Measurements from ENCODE around the gene TDRD6.

TDRD6 gene

GRCh38 chr6:46745973-46746372, 58.3 kb downstream of the TDRD6 start:
- TF ChIP-seq POLR2A (IDR thresholded peaks at IDR 0.05; ENCODE audit: low read length) (no peak), GATA1 (IDR thresholded peaks at IDR 0.05; ENCODE audit: low read depth, low read length) (no peak)
- DNase-seq, result no peak

DNA sequence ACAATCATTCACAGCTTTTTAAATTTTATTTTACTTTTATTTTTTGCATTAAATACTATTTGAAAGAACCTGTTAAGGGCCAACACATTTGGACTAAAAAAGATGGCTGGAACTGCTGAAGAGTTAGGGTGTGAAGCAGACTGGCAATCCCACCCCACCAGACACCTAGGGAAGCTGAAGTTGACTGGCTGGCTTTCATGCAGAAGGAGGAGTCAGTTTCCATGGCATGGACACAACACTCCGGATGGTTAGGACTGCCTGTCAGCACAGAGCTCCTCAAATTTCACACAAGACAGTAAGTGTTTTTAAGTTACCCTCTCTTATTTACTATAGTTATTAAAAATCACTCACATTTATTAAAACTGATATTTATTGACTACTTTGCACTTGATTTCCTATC, 59.0 kb downstream of the TDRD6 start, which contains the start of gene ANKRD66:
Gene ANKRD66, plus strand, starts transcription at position 238 of the 400 bp plus-strand sequence. CDS start 5,016 bp downstream, outside the sequence.
- DNase-seq, result no peak
- TF ChIP-seq GATA1 (IDR thresholded peaks at IDR 0.05; ENCODE audit: low read depth, low read length) (no peak), POLR2A (IDR thresholded peaks at IDR 0.05; ENCODE audit: low read length) (no peak)

GRCh38 chr6:46748940-46749503, 61.3 kb downstream of the TDRD6 start:
- DNase-seq, result no peak
- no peak for TF ChIP-seq POLR2A (IDR thresholded peaks at IDR 0.05; ENCODE audit: low read length)
- TF ChIP-seq GATA1 (IDR thresholded peaks at IDR 0.05; ENCODE audit: low read depth, low read length), result no peak

DNA sequence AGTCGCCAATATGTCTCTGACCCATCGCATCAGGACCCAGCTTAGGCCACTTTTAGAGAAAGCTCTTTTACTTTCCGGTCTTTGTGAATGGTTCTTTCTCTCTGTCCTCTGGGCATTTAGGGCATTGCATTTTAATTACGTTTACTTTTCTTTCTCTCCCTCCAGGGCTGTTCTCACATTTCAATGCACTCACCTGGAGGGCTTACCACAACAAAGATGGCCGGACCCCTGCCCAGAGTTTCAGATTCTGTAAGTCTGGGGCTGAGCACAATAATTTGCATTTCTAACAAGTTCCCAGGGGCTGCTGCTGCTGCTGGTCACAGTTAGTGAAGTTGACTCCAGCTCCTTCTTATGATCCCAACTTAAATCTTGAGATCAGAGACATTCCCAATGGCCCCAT, 62.0 kb downstream of the TDRD6 start:
- TF ChIP-seq POLR2A (IDR thresholded peaks at IDR 0.05; ENCODE audit: low read length), result no peak
- TF ChIP-seq GATA1 (IDR thresholded peaks at IDR 0.05; ENCODE audit: low read depth, low read length), result no peak
- no peak for DNase-seq

- no peak for DNase-seq
- TF ChIP-seq POLR2A (IDR thresholded peaks at IDR 0.05; ENCODE audit: low read length) (no peak), GATA1 (IDR thresholded peaks at IDR 0.05; ENCODE audit: low read depth, low read length) (no peak)
Observed at GRCh38 chr6:46751658-46752057, 64.0 kb downstream of the TDRD6 start.

Data from erythroblast (primary cell).